HCT116 (cell line): ENCODE measurements around the gene SLC1A4.

ENCODE experiments used
- EGR1 ChIP-seq: IDR thresholded peaks from 2 replicates; pipeline ENCODE4 v1.6.1; 2012; ENCODE audit warnings: low read depth
- EZH2 ChIP-seq: fragments of 200-600 bp; sonication (generic); IDR thresholded peaks from 2 replicates; pipeline ENCODE4 v1.6.1; 2017; ENCODE audit warnings: antibody characterized with exemption, mixed run types
- POLR2A ChIP-seq: IDR thresholded peaks from 2 replicates; pipeline ENCODE4 v1.7.0; 2011; ENCODE audit warnings: borderline replicate concordance; ENCODE audit not compliant: insufficient read depth, insufficient read length; ENCODE audit errors: extremely low read depth
- POLR2AphosphoS5 ChIP-seq: IDR thresholded peaks from 2 replicates; pipeline ENCODE4 v1.6.1; 2011; ENCODE audit warnings: mild to moderate bottlenecking, low read depth, low read length, moderate library complexity
- REST ChIP-seq: IDR thresholded peaks from 2 replicates; pipeline ENCODE4 v1.6.1; 2012; ENCODE audit warnings: low read depth
- ZNF274 ChIP-seq: fragments of 200-500 bp; sonication (Bioruptor generic); IDR thresholded peaks from 2 replicates; pipeline ENCODE4 v1.6.1; 2014; ENCODE audit warnings: mild to moderate bottlenecking, low read depth, low read length, inconsistent platforms

- TF ChIP-seq POLR2AphosphoS5 (no peak), EGR1 (no peak), EZH2 (no peak), ZNF274 (no peak), REST (no peak), POLR2A (no peak)
Measured at GRCh38 chr2:64972876-64973275, 16.3 kb upstream of the SLC1A4 start.
